Tracheal epithelial cell (primary cell): ENCODE data around the gene PTH2R. TPM values are rescaled to one million over a fixed set of nuclear protein-coding genes. Genes with fewer than 3 reads are reported as not detected.

Experiments used
- total RNA-seq: library from RNA; depleted of rRNA; stranded (reverse); fragments of >200 nt; gene quantifications from 2 replicates; pipeline ENCODE4 v1.2.1, GENCODE V29; 2014

The PTH2R gene, protein sequence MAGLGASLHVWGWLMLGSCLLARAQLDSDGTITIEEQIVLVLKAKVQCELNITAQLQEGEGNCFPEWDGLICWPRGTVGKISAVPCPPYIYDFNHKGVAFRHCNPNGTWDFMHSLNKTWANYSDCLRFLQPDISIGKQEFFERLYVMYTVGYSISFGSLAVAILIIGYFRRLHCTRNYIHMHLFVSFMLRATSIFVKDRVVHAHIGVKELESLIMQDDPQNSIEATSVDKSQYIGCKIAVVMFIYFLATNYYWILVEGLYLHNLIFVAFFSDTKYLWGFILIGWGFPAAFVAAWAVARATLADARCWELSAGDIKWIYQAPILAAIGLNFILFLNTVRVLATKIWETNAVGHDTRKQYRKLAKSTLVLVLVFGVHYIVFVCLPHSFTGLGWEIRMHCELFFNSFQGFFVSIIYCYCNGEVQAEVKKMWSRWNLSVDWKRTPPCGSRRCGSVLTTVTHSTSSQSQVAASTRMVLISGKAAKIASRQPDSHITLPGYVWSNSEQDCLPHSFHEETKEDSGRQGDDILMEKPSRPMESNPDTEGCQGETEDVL
- total RNA-seq = under 0.01 and 0.48 TPM in 2 replicates

DNA sequence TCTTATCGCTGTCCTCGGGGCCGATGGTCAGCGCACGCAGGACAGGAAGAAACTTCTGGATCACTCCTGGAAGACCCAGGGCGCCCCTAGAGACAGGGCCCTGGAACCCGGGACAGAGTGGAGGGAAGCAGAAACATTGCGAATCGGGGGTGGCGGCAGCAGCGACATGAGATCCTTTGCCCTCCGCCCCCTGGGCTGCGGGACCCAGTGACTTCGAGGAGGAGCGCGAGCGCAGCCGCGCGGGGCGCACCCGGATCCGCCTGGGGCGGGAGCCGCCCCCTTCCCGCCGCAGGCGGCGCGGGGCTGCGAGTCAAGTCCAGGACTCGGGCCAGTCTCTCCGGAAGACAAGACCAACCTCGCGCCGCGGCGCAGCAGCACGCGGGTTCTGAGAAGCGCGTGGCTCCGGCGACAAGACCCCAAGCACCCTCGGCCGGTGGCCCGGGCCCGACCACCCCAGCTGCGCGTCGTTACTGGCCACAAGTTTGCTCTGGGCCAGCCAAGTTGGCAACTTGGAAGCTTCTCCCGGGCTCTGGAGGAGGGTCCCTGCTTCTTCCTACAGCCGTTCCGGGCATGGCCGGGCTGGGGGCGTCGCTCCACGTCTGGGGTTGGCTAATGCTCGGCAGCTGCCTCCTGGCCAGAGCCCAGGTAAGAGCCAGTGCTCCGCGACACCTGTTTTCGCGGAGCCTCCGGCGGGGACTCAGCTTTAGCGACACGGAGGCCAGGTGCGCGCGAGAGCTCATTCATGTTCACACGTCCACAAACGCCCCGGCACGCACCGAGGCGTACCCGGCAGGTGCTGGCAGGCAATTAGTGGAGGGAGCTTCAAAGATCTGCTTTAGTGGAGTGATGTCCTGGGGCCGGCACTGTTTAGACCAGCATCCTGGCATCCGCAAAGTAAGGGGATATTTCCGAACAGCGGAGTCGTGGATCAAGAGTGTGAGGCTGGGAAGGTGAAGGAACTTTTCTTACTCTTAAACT, at the start of gene PTH2R:
PTH2R (plus strand) TSS at position 319 of the 978 bp plus-strand sequence; CDS start at position 571, 252 bp downstream.

Other genes starting within 250 kb of the PTH2R start
- not detected in 2 replicates for gene CRYGA, start 243.2 kb upstream of the PTH2R start, total RNA-seq
- not detected in 2 replicates for gene C2orf80, start 216.8 kb upstream of the PTH2R start, total RNA-seq
- gene IDH1, start 151.7 kb upstream of the PTH2R start, total RNA-seq = 153 and 330 TPM in 2 replicates
- gene PIKFYVE, start 140.5 kb upstream of the PTH2R start, total RNA-seq = 20.2 and 20.7 TPM in 2 replicates